Left forelimb (tissue), 1 donor: ENCODE results near the gene TFDP1.

Source experiments
- DNase-seq: peaks from one replicate; pipeline ENCODE4 v3.0.0-alpha.2; 2018; ENCODE audit warnings: low spot score

TFDP1 gene, protein sequence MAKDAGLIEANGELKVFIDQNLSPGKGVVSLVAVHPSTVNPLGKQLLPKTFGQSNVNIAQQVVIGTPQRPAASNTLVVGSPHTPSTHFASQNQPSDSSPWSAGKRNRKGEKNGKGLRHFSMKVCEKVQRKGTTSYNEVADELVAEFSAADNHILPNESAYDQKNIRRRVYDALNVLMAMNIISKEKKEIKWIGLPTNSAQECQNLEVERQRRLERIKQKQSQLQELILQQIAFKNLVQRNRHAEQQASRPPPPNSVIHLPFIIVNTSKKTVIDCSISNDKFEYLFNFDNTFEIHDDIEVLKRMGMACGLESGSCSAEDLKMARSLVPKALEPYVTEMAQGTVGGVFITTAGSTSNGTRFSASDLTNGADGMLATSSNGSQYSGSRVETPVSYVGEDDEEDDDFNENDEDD

GRCh38 chr13:113584205-113584869, at the start of gene TFDP1:
Gene TFDP1 (plus strand): TSS chr13:113584753. CDS start chr13:113585838, 1,085 bp downstream.
- DNase-seq: peak; percentile 91

GRCh38 chr13:113535381-113535781, 49.2 kb upstream of the TFDP1 start:
- DNase-seq: peak; percentile 45

- peak; percentile 33 for DNase-seq
These were observed 48.0 kb upstream of the TFDP1 start for GRCh38 chr13:113536461-113537110.

GRCh38 chr13:113537205-113537604, 47.3 kb upstream of the TFDP1 start:
- peak; percentile 36 for DNase-seq

DNA sequence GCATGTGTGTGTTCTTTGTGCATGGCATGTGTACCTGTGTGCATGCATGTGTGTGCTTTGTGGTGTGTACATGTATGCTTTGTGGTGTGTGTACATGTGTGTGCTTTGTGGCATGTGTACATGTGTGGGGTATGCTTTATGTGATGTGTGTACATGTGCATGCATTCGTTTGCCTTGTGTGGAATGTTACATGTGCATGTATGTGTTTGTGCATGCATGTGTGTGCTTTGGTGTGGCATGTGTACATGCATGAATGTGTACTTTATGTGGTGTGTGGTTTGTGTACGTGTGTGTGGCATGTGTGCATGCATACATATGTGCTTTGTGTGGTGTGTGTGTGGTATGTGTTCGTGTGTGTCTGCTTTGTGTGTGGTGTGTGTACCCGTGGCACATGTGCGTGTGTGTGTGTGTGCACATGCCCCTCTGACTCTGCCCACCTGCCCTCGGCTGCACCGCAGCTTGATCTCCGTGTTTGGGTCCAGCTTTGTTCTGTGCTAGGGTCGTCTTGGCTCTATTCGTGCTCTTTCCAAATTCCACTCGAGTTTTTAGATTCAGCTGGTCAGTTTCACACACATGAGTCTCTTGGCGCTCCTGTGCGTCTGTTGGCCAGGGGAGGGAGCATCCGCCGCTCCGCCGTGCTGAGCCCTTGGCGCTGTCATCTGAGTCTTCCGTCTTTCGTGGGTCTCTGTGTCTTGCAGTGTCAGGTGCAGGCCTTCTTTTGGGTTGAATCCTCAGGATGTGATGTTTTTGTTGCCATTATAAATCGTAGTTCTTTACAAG, 46.5 kb upstream of the TFDP1 start:
- peak; percentile 25 for DNase-seq

DNA sequence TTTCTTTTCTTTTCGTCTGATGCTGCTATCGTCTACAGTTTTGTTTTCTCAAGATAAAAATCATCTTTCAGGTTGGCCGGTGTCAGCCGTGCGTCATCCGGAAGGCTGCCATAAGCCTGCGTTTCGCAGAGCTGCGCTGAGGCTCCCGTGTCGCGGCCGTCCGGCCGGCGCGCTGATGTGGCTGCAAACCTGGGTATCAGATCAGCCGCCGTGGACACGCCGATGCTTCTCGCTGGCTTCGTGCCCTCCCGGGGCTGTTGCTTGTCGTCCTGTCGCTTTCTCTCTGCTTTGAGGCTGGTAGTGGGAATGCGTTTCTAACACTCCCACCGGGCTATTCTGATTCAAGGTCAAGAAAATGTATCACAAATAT, 45.9 kb upstream of the TFDP1 start:
- no peak for DNase-seq

GRCh38 chr13:113539176-113539575, 45.4 kb upstream of the TFDP1 start:
- DNase-seq: peak; percentile 41

- DNase-seq: peak; percentile 18
These were observed 44.7 kb upstream of the TFDP1 start for GRCh38 chr13:113539822-113540221.

DNA sequence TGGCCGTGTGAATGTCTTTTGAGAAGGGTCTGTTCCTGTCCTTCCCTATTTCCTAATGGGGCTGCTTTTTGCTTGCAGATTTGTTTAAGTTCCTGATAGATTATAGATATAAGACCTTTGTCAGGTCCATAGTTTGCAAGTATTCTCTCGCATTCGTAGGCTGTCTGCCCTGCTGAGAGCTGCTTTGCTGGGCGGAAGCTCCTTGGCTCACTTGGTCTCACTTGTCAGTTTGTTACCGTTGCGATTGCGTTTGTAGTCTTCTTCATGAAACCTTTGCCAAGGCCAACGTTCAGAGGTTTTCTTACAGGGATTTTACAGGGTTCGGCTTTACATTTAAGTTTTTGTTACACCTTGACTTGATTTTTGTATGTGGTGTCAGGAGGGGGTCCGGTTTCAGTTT, 44.0 kb upstream of the TFDP1 start:
- DNase-seq: peak; percentile 5

- peak; percentile 25 for DNase-seq
These were observed 41.7 kb upstream of the TFDP1 start for GRCh38 chr13:113542751-113543424.

DNA sequence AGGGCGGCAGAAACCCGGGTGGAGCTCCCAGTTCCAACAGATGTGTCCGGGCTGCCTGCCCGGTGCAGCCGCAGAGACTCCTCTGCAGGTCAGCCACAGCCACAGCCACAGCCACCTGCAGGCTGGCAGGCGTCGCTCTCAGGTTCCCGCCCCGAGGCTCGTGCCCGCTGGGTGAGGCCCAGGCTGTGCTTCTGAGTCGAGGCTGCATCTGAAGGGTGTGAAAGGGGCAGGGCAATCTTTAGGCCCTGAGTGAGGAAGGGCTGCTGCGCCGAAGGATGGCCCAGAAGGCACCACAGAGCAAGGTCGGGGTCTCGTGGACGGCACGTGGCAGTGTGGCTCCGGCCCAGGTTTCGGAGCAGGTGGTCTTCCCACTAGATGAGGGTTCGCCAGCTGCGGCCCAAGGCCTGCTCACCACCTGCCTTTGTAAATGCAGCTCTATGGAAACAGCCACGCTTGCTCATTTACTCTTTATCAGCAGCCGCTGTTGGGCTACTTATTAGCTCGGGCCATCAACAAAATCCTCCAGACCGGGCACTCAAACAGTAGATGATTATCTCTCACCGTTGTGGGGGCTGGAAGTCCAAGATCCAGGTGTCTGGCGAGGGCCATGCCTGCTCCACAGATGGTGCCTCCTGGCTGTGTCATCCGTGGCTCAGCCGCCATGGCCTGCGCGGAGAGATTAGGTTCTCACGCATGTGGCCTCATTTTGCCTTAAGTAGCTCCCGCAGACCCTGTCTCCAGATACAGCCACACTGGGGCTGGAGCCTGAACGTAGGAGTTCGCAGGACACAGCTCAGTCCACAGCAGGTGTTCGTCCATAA, 40.3 kb upstream of the TFDP1 start:
- peak; percentile 38 for DNase-seq

- DNase-seq: peak; percentile 31
These were observed 39.7 kb upstream of the TFDP1 start for GRCh38 chr13:113544896-113545295.

GRCh38 chr13:113545455-113545930, 39.1 kb upstream of the TFDP1 start:
- DNase-seq: peak; percentile 64

DNA sequence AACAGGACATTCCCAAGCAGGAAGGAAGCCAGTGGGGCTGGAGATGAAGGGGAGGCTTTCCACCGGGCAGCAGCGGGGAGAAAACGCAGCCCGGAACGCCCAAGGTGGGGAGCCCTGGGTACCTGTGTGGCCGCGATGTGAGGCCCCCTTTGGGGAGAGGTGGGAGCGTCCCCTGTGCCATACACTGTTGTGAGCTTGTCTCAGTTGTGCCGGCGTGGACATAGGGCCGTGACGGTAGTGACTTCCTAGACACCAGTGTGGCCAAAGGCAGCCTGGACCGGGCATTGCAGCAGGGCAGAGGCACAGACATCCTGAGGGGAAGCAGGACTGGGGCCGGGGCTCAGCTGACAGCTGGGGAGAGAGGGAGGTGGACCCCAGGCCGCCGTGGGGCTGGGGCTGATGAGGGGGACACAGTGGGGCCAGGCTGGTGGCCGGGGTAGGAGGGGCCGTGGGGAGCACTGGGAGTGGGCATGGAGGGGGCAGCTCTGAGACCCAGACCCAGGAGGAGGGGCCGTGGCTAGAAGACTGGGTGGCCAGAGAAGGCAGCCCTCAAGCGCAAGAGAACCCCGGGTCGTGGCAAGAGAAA, 38.5 kb upstream of the TFDP1 start:
- DNase-seq: peak; percentile 59

DNA sequence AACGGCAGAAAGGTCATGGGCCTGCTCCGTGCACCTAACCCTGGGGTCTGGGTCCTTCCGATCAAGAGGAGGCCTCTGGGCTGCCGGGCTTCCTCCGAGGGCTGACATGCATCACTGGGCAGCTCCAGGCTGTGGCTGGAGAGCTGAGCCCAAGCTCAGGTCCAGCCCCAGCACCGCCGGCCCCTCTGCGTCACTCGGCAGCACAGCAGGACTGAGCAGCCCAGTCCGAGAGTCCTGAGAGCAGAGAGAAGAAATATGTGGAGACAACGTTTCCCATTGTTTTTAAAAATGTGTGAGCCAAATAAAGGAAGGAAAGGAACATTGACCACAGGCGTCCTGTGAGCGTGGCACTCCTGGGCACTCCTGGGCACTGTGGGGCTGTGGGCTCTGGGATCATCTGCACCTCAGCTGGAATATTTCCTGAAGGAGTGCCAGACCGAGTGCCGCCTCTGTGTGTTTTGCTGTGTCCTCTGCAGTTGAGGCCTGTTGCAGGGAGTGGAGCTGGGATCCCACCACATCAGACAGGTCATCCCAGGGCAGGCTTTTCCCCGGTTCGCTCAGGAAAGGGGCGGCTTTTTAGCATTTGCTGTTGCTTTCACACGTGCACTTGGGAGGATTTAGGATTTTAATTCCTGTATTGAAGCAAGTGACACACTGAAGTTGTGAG, 37.8 kb upstream of the TFDP1 start:
- peak; percentile 63 for DNase-seq

DNA sequence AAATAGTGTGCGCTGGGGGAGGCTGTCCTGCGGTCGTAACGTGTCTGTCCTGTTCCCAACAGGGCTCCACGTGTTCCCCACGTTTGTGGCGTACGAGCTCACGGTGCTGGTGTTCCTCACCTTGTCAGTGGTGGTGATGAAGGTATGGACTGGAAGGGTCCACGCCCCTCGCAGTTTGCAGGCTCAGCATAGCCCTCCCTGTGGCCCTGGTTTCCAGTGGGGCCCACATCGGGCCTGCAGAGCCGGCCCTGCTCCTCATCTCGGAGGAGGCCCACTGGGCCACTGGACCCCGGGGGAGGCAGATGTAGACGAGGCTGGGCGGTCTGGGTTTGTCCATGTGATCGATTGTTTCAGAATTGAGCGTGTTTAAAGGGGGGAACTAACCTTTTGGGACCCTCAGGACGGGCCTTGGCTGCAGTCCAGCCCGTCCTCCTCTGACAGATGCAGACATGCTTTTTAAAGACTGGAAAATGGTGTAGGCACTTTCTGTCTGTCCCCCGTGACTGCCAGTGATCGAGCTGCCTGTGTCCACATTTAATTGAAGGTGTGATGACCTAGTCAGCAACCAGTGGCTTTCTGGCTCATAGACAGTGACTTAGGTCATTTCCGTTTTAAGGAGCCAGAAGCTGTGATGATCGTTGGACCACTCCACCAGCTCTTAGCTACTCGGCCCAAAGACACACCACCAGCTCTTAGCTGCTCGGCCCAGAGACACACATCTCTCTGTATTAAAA, 37.1 kb upstream of the TFDP1 start:
- peak; percentile 66 for DNase-seq

- peak; percentile 62 for DNase-seq
These were observed 36.3 kb upstream of the TFDP1 start for GRCh38 chr13:113548171-113548641.

- DNase-seq: peak; percentile 57
These were observed 35.6 kb upstream of the TFDP1 start for GRCh38 chr13:113548778-113549621.
